GM12878 (cell line): ENCODE data around the gene ZFYVE21. TPM values are rescaled to one million over a fixed set of nuclear protein-coding genes. Genes with fewer than 3 reads are reported as not detected.

Experiments used
- ATAC-seq: fragments of 200-7000 bp; cut with Tn5 transposase; 3 replicates; pipeline ENCODE4 v1.9.1; 2020; ENCODE audit warnings: mild to moderate bottlenecking, moderate library complexity
- BruUV-seq: library from RNA; stranded (reverse); fragments of 400-500 nt; replicated peaks from 2 replicates; lab custom pipeline; 2021; lab: Mats Ljungman, UMichigan
- CTCF ChIA-PET: fragments of 300-600 bp; sonication (Branson Sonifier 250); formaldehyde crosslinking; extraction: SDS; loops from one replicate; lab custom pipeline; 2021; ENCODE audit warnings: inconsistent platforms; lab: Yijun Ruan, JAX
- POLR2A ChIA-PET: fragments of 350-600 bp; formaldehyde crosslinking; extraction: SDS; loops from one replicate; lab custom pipeline; 2021; ENCODE audit warnings: inconsistent platforms; lab: Charles Lee
- RAD21 ChIA-PET: fragments of 300-600 bp; sonication (Branson Sonifier 250); formaldehyde crosslinking; loops from one replicate; lab custom pipeline; 2023; ENCODE audit warnings: antibody characterized with exemption; ENCODE audit not compliant: unreplicated experiment; lab: Charles Lee
- SMC1A ChIA-PET: fragments of 300-600 bp; sonication (Branson Sonifier 250); formaldehyde crosslinking; loops from one replicate; lab custom pipeline; 2023; ENCODE audit not compliant: unreplicated experiment, uncharacterized antibody; lab: Charles Lee
- DNase-seq: peaks from one replicate; pipeline ENCODE4 v3.0.0-alpha.2; 2011; ENCODE audit warnings: low read depth, low spot score
- FAIRE-seq: peaks from 3 replicates; lab custom pipeline; 2011; peaks lifted over from hg19 to GRCh38; lab: Jason Lieb, UNC
- H2AFZ ChIP-seq: 2 replicates; pipeline ENCODE4 v1.6.0; 2011; ENCODE audit warnings: low read depth, low read length, control low read depth; ENCODE audit not compliant: control insufficient read depth
- H3K27ac ChIP-seq: 2 replicates; pipeline ENCODE4 v1.5.1; 2011; ENCODE audit warnings: control low read depth; ENCODE audit not compliant: control insufficient read depth, insufficient read depth
- H3K27me3 ChIP-seq, 2 experiments: replicated peaks in 1 of 2; 2 replicates each; pipeline versions ENCODE4 v1.6.0 to v1.6.1; 2011; ENCODE audit warnings: low read length in 1 of 2; ENCODE audit not compliant: control insufficient read depth in 2 of 2, insufficient read depth in 2 of 2
- H3K36me3 ChIP-seq, 2 experiments: 2 replicates each; pipeline ENCODE4 v1.5.1; 2011; ENCODE audit warnings: low read length in 1 of 2; ENCODE audit not compliant: control insufficient read depth in 2 of 2, insufficient read depth in 2 of 2
- H3K4me1 ChIP-seq: 2 replicates; pipeline ENCODE4 v1.6.1; 2011; ENCODE audit warnings: mild to moderate bottlenecking, low read length, moderate library complexity, mixed read lengths; ENCODE audit not compliant: control insufficient read depth, insufficient read depth
- H3K4me2 ChIP-seq: 2 replicates; pipeline ENCODE4 v1.6.0; 2011; ENCODE audit warnings: control low read depth; ENCODE audit not compliant: control insufficient read depth, insufficient read depth
- H3K4me3 ChIP-seq: fragments of 200-600 bp; sonication (generic); 2 replicates; pipeline ENCODE4 v1.5.1; 2016
- H3K79me2 ChIP-seq: 2 replicates; pipeline ENCODE4 v1.6.0; 2011; ENCODE audit warnings: low read length; ENCODE audit not compliant: control insufficient read depth, insufficient read depth
- H3K9ac ChIP-seq: 2 replicates; pipeline ENCODE4 v1.8.0; 2011; ENCODE audit warnings: low read length, control low read depth, mixed read lengths; ENCODE audit not compliant: control insufficient read depth, insufficient read depth
- H3K9me3 ChIP-seq: replicated peaks from 3 replicates; pipeline ENCODE4 v1.5.1; 2011; ENCODE audit warnings: mild to moderate bottlenecking, low read length; ENCODE audit not compliant: control insufficient read depth, insufficient read depth
- H4K20me1 ChIP-seq: 2 replicates; pipeline ENCODE4 v1.6.0; 2011; ENCODE audit not compliant: control insufficient read depth, insufficient read depth
- EED ChIP-seq: sonication (generic); IDR thresholded peaks from 2 replicates; pipeline ENCODE4 v1.6.1; 2016; ENCODE audit warnings: antibody characterized with exemption, low read depth
- ESRRA ChIP-seq: IDR thresholded peaks from 2 replicates; pipeline ENCODE4 v1.6.1; 2012; ENCODE audit warnings: mild to moderate bottlenecking, low read length, improper control_type of control experiment
- GABPA ChIP-seq: IDR thresholded peaks from 2 replicates; pipeline ENCODE4 v1.6.1; 2014; ENCODE audit warnings: antibody characterized with exemption, low read depth, mild to moderate bottlenecking, inconsistent platforms
- HDAC2 ChIP-seq: fragments of 200-600 bp; sonication (generic); IDR thresholded peaks from 2 replicates; pipeline ENCODE4 v1.6.1; 2017
- NBN ChIP-seq: fragments of 450-650 bp; IDR thresholded peaks from 2 replicates; pipeline ENCODE4 v1.6.1; 2016
- NFIC ChIP-seq: IDR thresholded peaks from 2 replicates; pipeline ENCODE4 v1.6.1; 2012; ENCODE audit warnings: low read depth, mild to moderate bottlenecking, inconsistent platforms, low read length, moderate library complexity
- PML ChIP-seq: IDR thresholded peaks from 2 replicates; pipeline ENCODE4 v1.6.1; 2012; ENCODE audit warnings: low read length, inconsistent platforms
- POLR2AphosphoS2 ChIP-seq: IDR thresholded peaks from 2 replicates; pipeline ENCODE4 v1.6.1; 2011; ENCODE audit warnings: low read depth, mild to moderate bottlenecking, low read length, improper control_type of control experiment, moderate library complexity
- RBBP5 ChIP-seq: fragments of 200-600 bp; sonication (generic); conservative IDR thresholded peaks from 2 replicates; pipeline ENCODE4 v1.6.1; 2016
- RELA ChIP-seq: fragments of 450-650 bp; IDR thresholded peaks from 2 replicates; pipeline ENCODE4 v1.8.0; 2014; ENCODE audit warnings: borderline replicate concordance; ENCODE audit not compliant: partially characterized antibody
- SIN3A ChIP-seq: IDR thresholded peaks from 2 replicates; pipeline ENCODE4 v1.6.1; 2012; ENCODE audit warnings: low read depth, low read length, improper control_type of control experiment
- SMAD1 ChIP-seq: fragments of 450-650 bp; IDR thresholded peaks from 2 replicates; pipeline ENCODE4 v1.6.1; 2018; ENCODE audit warnings: mild to moderate bottlenecking, low read depth; ENCODE audit not compliant: partially characterized antibody
- WGBS: methylation state at CpG from one replicate; pipeline ENCODE4 v1.1.6; 2016; ENCODE audit warnings: low lambda C conversion rate; ENCODE audit not compliant: insufficient replicate concordance, insufficient coverage; ENCODE audit errors: missing lambda C conversion rate; 5-methylcytosine and 5-hydroxymethylcytosine counted together
- in situ Hi-C: fragments of 300-500 bp; cut with MboI; formaldehyde crosslinking; loops from 9 replicates; pipeline ENCODE4 v1.14.3; 2018; ENCODE audit warnings: mixed read lengths
- intact Hi-C: fragments of 100-400 bp; cut with micrococcal nuclease; formaldehyde crosslinking; loops from one replicate; pipeline ENCODE4 v1.14.2; 2022; ENCODE audit not compliant: unreplicated experiment
- polyA plus RNA-seq, 11 experiments: library from polyadenylated mRNA; depleted of rRNA in 4 of 11; unstranded in 6 of 11; stranded (reverse) in 5 of 11; fragments of >200 nt; fragmentation: Nextera tagmentation in 4 of 11; fragmentation: Illumina TruSeq in 1 of 11; extraction: Ambion mirVana in 4 of 11; extraction: Trizol in 1 of 11; gene quantifications; 1 replicate in 1 of 11; 2 replicates in 10 of 11; pipeline versions ENCODE4 v1.2.1 to v1.2.3, GENCODE V29; 2011 to 2016; ENCODE audit warnings: inconsistent platforms in 2 of 11, missing spikeins in 2 of 11, low read depth in 1 of 11
- total RNA-seq, 4 experiments: library from RNA; depleted of rRNA in 3 of 4; stranded (reverse); fragments of >200 nt in 3 of 4; fragmentation: Illumina TruSeq in 1 of 4; extraction: Trizol in 1 of 4; gene quantifications; 2 replicates each; pipeline versions ENCODE4 v1.2.1 to v1.2.3, GENCODE V29; 2013 to 2021
- TF ChIP-seq, protein P1 (sequence below): fragments of 450-650 bp; formaldehyde crosslinking; IDR thresholded peaks from 2 replicates; pipeline ENCODE4 v1.4.0; 2020; ENCODE audit warnings: mild to moderate bottlenecking, moderate library complexity
- TF ChIP-seq, protein P2 (sequence below): IDR thresholded peaks from 2 replicates; pipeline ENCODE4 v1.6.1; 2011; ENCODE audit warnings: borderline replicate concordance, low read depth, mild to moderate bottlenecking, moderate library complexity, mixed read lengths, low read length; ENCODE audit not compliant: insufficient read depth; ENCODE audit errors: extremely low read length

Gene ZFYVE21
- total and polyA plus RNA-seq, 10 of the 15 experiments (the other 5 are each of a cell fraction or from before 2014, with no cell fraction given) = 0.79 to 21.7 (median 13.8) TPM

DNA sequence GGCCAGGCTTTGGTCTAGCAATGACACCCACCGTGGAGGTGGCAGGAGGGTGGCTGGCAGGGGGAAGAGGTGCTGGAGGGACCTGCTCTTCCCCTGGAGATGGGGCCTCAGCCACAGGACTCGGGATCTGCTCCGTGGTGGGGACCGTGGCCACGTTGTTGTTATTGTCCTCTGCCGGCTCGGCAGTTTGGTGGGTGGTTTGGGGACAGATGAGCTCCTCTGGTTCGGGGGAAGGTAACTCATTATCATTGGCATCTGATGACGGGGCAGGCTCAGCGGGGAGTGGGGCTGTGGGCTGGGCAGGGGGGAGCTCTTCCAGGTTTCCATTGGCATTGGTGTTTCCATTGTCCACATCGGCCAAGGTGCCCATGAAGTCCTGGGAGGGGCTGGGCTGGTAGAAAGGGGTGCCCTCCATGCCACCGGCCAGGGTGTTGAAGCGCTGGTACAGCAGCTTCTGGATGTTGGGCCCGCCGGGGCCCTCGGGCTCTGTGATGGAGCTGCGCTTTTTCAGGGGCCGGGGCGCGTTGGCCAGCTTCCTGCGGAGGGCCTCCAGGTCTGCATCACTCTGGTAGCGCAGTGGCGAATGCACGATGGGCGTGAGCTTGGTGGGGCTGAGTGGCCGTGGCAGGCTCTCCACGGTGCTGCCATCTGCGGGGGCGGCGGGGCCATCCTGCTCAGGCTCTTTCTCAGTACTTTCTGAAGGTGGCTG lies 24.3 kb downstream of the ZFYVE21 start:
- no peaks in the 10 kb centered on the region for H4K20me1 ChIP-seq
- no peak for FAIRE-seq
- ATAC-seq = no peak
- no peaks in the 10 kb centered on the region for H3K79me2 ChIP-seq
- ChIA-PET SMC1A (interaction anchor here (1.1 kb wide), 1 partner anchor 66 kb away, joined by 3 read pairs; no protein-coding TSS in a partner anchor), POLR2A (no interaction called here), RAD21 (no interaction called here), CTCF (no interaction called here)
- BruUV-seq = no TSS peak
- H3K36me3 ChIP-seq = no peaks in the 10 kb centered on the region; a peak in 2 of 4 replicates
- no peak for TF ChIP-seq NFIC
- TF ChIP-seq PML = no peak
- no peak for TF ChIP-seq RELA
- TF ChIP-seq SMAD1 = no peak
- TF ChIP-seq NBN = no peak
- TF ChIP-seq, protein P1, sequence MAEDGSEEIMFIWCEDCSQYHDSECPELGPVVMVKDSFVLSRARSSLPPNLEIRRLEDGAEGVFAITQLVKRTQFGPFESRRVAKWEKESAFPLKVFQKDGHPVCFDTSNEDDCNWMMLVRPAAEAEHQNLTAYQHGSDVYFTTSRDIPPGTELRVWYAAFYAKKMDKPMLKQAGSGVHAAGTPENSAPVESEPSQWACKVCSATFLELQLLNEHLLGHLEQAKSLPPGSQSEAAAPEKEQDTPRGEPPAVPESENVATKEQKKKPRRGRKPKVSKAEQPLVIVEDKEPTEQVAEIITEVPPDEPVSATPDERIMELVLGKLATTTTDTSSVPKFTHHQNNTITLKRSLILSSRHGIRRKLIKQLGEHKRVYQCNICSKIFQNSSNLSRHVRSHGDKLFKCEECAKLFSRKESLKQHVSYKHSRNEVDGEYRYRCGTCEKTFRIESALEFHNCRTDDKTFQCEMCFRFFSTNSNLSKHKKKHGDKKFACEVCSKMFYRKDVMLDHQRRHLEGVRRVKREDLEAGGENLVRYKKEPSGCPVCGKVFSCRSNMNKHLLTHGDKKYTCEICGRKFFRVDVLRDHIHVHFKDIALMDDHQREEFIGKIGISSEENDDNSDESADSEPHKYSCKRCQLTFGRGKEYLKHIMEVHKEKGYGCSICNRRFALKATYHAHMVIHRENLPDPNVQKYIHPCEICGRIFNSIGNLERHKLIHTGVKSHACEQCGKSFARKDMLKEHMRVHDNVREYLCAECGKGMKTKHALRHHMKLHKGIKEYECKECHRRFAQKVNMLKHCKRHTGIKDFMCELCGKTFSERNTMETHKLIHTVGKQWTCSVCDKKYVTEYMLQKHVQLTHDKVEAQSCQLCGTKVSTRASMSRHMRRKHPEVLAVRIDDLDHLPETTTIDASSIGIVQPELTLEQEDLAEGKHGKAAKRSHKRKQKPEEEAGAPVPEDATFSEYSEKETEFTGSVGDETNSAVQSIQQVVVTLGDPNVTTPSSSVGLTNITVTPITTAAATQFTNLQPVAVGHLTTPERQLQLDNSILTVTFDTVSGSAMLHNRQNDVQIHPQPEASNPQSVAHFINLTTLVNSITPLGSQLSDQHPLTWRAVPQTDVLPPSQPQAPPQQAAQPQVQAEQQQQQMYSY = no peak
- TF ChIP-seq SIN3A = no peak
- no peak for TF ChIP-seq ESRRA
- no peak for TF ChIP-seq EED
- TF ChIP-seq GABPA = no peak
- TF ChIP-seq, protein P2, sequence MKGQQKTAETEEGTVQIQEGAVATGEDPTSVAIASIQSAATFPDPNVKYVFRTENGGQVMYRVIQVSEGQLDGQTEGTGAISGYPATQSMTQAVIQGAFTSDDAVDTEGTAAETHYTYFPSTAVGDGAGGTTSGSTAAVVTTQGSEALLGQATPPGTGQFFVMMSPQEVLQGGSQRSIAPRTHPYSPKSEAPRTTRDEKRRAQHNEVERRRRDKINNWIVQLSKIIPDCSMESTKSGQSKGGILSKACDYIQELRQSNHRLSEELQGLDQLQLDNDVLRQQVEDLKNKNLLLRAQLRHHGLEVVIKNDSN = no peak
- no peak for TF ChIP-seq POLR2AphosphoS2
- TF ChIP-seq RBBP5 = no peak
- TF ChIP-seq HDAC2 = no peak
- DNase-seq = no peak
- intact Hi-C loops (no loop called here), in situ Hi-C loops (no loop called here)
- no peaks in the 10 kb centered on the region for H3K9me3 ChIP-seq
- H3K4me1 ChIP-seq = no peaks in the 10 kb centered on the region
- no peak overlapping the region for H3K9ac ChIP-seq
- H3K27ac ChIP-seq = no peak overlapping the region
- no peaks in the 10 kb centered on the region for H3K27me3 ChIP-seq
- H3K4me3 ChIP-seq = no peak overlapping the region
- 86% methylated on average over 30 of the region's 30 CpGs for WGBS
- no peak overlapping the region for H3K4me2 ChIP-seq
- no peak overlapping the region for H2AFZ ChIP-seq
